Natural killer cell treated with Interleukin-12 subunit alpha and Interleukin-12 subunit beta and Interleukin-15 and Interleukin-18, amount 100 ng/mL, for 72 hours (primary cell): Measurements from ENCODE around the gene NISCH. TPM values are rescaled to one million over a fixed set of nuclear protein-coding genes. Genes with fewer than 3 reads are reported as not detected.

Experiments
- ATAC-seq, 2 donors: fragments of 150-1000 bp; cut with Tn5 transposase in 1 of 2; sonication (Bioruptor Pico), chemical (Tn5 transposase) in 1 of 2; 2 replicates each; pipeline ENCODE4 v1.10.0; 2021
- DNase-seq: peaks from one replicate; pipeline ENCODE4 v3.0.0; 2022; ENCODE audit warnings: low spot score
- H3K27ac Mint-ChIP-seq, 2 donors: 1 replicate in 1 of 2; 2 replicates in 1 of 2; pipeline ENCODE4 v1.8.0; 2022; ENCODE audit warnings: mixed read lengths in 2 of 2, mild to moderate bottlenecking in 1 of 2, moderate library complexity in 1 of 2
- H3K27me3 Mint-ChIP-seq, 2 donors: 1 replicate in 1 of 2; 2 replicates in 1 of 2; pipeline ENCODE4 v1.8.0; 2022; ENCODE audit warnings: mixed read lengths in 2 of 2
- H3K36me3 Mint-ChIP-seq: one replicate; pipeline ENCODE4 v1.8.0; 2022; ENCODE audit warnings: mixed read lengths
- H3K4me1 Mint-ChIP-seq, 2 donors: 1 replicate in 1 of 2; 2 replicates in 1 of 2; pipeline ENCODE4 v1.8.0; 2022; ENCODE audit warnings: low read depth in 2 of 2, mixed read lengths in 2 of 2, mild to moderate bottlenecking in 1 of 2
- H3K4me3 Mint-ChIP-seq: one replicate; pipeline ENCODE4 v1.8.0; 2022; ENCODE audit warnings: mixed read lengths
- H3K9me3 Mint-ChIP-seq: 2 replicates; pipeline ENCODE4 v1.8.0; 2022; ENCODE audit warnings: mixed read lengths
- total RNA-seq, 2 donors: library from RNA; stranded (reverse); gene quantifications; one replicate each; pipeline ENCODE4 v1.2.3, GENCODE V29; 2022

Gene NISCH
- total RNA-seq, 2 donors from 2014 or later, result 72.5 to 116 TPM

DNA sequence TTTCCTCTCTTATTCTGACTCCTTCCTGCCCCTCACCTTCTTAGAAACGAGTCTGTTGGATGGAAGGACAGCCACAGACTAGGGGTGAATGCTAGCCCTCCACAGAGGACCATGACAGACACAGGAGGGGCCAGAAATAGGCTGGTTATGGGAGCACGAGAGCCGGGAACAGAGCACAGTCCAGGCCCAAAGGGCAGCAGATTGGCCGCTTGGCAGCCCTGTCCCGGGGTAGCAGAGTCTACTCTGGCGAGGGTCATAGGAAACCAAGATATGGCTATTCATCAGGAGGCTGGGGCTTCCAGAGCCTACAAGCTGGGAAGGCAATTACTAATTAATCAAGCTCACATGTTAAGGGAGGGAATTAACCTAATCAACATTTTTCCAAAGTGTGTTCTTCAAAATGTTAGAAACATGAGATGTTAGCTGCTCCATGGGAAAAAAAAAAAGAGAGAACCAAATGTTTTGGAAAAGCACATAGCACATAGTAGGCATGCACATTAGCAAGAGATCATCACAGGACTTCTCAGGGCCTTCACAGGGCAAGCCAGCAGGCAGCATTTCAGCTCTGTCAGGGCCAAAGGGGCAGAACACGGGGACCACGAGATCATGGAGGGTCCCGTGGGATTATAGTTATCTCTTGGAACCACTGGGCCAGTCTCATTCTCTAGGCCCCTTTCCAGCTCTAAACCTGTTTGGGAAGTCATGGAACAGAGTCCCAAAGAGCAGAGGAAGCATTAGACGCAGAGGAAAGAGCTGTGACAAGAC is 23.8 kb upstream of the NISCH start:
- Mint-ChIP-seq H3K4me1 (no peaks in the 10 kb centered on the region), H3K4me3 (no peak overlapping the region), H3K27me3 (peaks cover 0 to 3% of the 10 kb centered on the region in 2 donors), H3K36me3 (no peaks in the 10 kb centered on the region), H3K9me3 (no peaks in the 10 kb centered on the region), H3K27ac (no peak overlapping the region)
- DNase-seq, result no peak
- no peak for ATAC-seq

DNA sequence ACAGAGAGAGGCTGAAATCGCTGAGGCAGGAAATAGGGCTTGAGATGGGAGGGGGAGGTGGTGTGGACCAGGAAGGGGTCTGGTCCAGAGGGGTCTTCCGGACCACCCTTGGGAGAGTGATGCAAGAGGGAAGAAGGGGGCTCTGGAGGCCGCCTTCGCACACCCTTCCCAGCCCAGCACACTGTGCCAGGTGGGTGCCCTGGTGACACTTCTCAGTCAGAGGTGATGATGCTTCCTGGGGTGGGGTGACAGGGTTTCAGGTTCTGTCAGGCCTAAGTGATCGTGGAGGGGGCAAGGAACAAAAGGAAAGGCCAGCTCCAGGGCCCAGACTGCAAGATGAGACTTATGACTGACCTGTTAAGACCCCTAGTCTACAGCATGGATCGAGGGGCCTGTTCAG is 23.2 kb upstream of the NISCH start:
- Mint-ChIP-seq H3K9me3 (no peaks in the 10 kb centered on the region), H3K36me3 (no peaks in the 10 kb centered on the region), H3K27me3 (peaks cover 0 to 3% of the 10 kb centered on the region in 2 donors), H3K4me1 (no peaks in the 10 kb centered on the region), H3K4me3 (no peak overlapping the region), H3K27ac (no peak overlapping the region)
- ATAC-seq (no peak), DNase-seq (peak; percentile 56)

DNA sequence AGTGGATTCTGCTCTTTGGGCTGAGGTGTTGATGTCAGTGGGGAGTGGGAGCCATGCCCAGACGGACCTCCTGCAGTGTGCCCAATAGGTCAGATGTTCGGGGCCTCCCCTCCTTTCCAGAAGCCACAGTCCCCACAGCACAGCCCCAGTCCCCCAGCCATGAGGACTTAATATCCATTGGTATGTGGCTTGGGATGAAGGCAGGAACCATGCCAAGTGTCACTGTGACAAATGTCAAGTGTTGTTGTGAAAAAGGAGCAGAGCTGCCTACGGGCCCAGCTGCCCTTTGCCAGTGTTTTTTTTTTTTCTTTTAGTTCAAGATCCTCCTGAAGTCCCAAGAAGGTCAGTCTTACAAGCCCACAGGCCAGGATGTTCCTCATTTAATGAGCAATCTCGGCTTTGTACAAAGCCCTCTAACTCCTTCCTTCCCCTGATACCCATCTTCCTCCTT is 22.7 kb upstream of the NISCH start:
- ATAC-seq (no peak), DNase-seq (peak; percentile 13)
- H3K4me3 Mint-ChIP-seq, result no peak overlapping the region
- H3K4me1 Mint-ChIP-seq, result no peaks in the 10 kb centered on the region
- H3K36me3 Mint-ChIP-seq, result no peaks in the 10 kb centered on the region
- no peak overlapping the region for H3K27ac Mint-ChIP-seq
- H3K9me3 Mint-ChIP-seq, result no peaks in the 10 kb centered on the region
- peaks cover 0 to 3% of the 10 kb centered on the region in 2 donors for H3K27me3 Mint-ChIP-seq

DNA sequence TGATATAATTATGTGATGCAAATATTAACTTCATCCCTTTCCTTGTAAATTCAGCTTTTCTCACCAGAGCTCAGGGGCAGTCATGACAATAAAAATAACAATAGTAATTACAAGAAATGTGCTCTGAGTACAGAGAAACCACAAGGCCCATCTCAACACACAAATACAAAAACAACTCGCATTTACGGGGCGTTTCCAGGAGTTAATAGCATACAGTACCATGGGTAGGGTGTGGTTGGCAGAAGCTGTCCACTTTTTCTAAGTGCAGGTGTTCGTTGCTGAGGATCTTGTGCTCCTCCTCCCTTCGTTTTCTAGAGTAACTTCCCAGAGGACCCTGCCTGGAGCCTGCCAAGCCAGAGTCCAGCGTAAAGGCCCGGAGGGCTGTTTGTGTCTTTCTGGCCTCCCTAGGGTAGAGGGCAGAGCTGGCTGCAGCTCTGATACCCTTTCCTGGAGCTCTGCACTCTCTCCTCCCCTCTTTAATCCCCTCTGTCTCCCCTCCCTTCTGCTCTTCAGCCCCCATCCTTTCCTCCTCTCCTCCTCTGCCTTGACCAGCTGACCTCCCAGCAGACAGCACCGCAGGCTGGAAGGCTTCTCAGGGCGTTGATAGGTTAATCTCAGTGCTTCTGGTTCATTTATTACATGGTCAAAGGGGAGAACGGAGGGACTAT is 21.9 kb upstream of the NISCH start:
- ATAC-seq, result no peak

DNA sequence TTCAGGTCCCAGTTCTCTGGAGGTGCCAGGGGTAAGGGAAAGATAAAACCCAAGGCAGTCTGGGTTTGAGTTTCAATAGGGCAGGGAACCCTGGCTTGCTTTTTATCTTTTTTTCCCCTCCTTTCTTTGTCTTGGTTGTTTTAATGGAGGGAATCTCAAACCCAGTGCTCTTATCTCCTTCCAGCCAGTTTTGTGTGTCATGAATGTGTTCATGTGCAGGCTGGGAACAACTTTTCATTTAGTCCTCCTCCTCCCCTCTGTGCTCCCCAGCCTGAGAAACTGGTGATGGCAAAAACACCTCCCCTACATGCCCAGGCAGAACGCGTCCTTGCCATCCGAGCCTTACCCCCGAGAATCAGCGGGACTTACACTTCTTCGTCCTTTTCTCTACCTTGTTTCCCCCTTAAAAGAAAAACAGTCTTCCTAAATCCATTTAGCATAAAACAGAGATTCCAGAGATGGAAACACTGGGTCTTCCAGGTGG is 21.4 kb upstream of the NISCH start:
- H3K4me1 Mint-ChIP-seq, result no peaks in the 10 kb centered on the region
- no peaks in the 10 kb centered on the region for H3K27me3 Mint-ChIP-seq
- no peak overlapping the region for H3K4me3 Mint-ChIP-seq
- DNase-seq (no peak), ATAC-seq (no peak)
- peak overlapping the region in 1 of 2 donors; percentile 1 for H3K27ac Mint-ChIP-seq
- no peaks in the 10 kb centered on the region for H3K9me3 Mint-ChIP-seq
- H3K36me3 Mint-ChIP-seq, result no peaks in the 10 kb centered on the region

More for the DNA sequence above, 21.9 kb upstream of the NISCH start:
- Mint-ChIP-seq H3K4me1 (no peaks in the 10 kb centered on the region), H3K36me3 (no peaks in the 10 kb centered on the region), H3K9me3 (no peaks in the 10 kb centered on the region), H3K27ac (peak overlapping the region in 1 of 2 donors; percentile 1), H3K4me3 (no peak overlapping the region), H3K27me3 (no peaks in the 10 kb centered on the region)
- DNase-seq, result peak; percentile 20

DNA sequence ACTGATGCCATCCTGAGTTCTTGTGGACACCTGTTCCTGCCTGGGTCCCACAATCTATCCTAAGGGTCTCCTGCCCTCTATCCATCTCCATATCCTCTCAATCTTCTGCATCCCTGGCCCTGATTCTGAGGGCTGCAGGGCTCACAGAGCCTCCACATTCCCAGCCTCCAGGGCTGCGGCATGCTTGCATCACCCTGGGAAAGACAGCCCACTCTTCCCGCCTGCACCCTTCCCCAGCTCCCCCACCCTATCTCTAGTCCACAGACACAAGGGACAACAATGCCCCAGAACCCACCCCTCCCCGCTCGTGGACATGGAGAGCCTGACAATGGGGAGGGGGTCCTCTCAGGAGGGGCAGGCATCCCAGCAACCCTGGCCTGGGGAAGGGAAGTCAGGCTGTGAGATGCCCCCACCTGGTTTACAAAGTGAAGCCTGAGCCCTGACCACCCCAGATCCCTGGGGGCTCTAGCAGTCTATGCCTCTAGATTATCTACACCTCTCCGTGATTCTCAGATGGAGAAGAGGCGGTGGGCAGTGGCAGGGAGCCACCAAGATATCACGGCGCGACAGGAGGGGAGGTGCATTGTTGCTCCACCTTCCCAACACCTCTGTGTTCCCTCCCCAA is 20.8 kb upstream of the NISCH start:
- Mint-ChIP-seq H3K27me3 (no peaks in the 10 kb centered on the region), H3K36me3 (no peaks in the 10 kb centered on the region), H3K27ac (no peak overlapping the region), H3K9me3 (no peaks in the 10 kb centered on the region), H3K4me1 (no peaks in the 10 kb centered on the region), H3K4me3 (no peak overlapping the region)
- ATAC-seq (no peak), DNase-seq (peak; percentile 31)

DNA sequence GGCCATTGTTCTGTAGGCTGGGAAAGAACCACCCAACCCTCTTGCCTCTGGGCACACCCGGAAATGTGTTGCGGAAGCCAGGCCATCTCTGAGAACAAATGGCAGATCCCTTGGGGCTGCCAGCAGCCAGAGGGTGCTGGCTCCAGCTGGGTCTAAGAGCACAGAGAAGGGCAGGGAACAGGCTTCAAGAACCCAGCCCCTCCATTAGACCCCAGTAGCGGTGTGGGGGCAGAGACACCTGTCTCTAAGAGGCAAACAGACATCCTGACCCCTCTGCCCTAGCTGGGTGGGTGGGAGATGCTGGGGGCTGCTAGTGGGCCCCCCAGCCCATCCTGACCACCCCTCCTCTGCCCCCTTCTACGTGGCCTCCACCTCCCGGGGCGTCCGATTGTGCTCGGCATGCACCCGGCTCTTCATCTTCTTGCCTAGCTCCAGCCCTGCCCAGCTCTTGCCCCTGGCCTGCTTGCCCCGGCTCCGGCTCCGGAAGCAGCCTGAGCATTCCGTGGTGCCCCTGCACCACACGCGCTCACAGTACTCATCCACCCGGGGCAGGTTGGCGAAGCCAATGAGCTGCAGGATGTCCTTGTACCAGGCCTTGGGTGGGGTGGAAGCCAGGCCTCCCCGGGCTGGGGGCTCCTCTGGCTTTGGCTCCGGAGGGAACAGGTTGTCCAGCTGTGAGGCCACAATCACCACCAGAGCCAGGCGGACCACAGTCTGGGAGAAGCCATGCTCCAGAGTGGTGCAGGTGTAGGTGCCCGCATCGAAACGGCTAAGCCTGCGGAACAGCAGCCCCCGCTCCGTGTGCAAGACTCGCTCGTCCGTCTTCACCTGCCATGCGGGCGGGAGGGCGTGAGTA is 19.9 kb upstream of the NISCH start:
- Mint-ChIP-seq H3K4me1 (no peaks in the 10 kb centered on the region), H3K4me3 (no peak overlapping the region), H3K9me3 (no peaks in the 10 kb centered on the region), H3K36me3 (no peaks in the 10 kb centered on the region), H3K27me3 (no peaks in the 10 kb centered on the region), H3K27ac (no peak overlapping the region)
- peak; percentile 51 for DNase-seq
- peak in 1 of 2 donors; percentile 2 for ATAC-seq

DNA sequence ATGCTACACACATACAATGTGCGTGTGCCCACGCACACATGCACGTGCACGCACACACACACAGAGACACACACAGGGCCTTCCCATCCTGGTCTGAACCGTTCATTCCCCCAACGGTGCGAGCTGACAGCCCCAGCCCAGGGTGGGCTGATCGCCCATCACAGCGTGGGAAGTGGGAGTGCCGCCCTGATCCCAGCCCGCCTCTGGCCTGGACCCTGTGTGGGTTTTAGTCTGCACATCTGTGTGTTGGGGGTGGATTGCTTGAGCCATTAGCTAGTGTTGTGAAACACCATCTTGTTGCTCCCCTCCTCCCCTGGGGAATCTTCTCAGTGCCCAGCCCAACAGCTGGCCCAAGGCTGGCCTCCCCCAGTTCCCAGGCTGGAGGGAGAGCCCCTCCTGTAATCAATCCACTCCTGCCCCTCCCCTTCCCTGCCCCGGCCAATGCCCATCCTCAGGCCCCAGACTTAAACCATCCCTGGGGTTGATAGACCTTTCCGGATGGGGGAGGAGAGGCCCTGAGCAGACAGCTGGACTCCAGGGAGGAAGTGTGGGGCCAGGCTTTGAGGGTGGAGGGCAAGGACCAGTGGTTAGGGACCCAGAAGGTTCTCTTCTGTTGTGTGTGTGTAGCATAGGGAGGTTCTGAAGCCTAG is 18.8 kb upstream of the NISCH start:
- DNase-seq (no peak), ATAC-seq (no peak)
- H3K4me1 Mint-ChIP-seq, result no peaks in the 10 kb centered on the region
- H3K4me3 Mint-ChIP-seq, result no peak overlapping the region
- H3K36me3 Mint-ChIP-seq, result no peaks in the 10 kb centered on the region
- no peak overlapping the region for H3K27ac Mint-ChIP-seq
- H3K9me3 Mint-ChIP-seq, result no peaks in the 10 kb centered on the region
- no peaks in the 10 kb centered on the region for H3K27me3 Mint-ChIP-seq

DNA sequence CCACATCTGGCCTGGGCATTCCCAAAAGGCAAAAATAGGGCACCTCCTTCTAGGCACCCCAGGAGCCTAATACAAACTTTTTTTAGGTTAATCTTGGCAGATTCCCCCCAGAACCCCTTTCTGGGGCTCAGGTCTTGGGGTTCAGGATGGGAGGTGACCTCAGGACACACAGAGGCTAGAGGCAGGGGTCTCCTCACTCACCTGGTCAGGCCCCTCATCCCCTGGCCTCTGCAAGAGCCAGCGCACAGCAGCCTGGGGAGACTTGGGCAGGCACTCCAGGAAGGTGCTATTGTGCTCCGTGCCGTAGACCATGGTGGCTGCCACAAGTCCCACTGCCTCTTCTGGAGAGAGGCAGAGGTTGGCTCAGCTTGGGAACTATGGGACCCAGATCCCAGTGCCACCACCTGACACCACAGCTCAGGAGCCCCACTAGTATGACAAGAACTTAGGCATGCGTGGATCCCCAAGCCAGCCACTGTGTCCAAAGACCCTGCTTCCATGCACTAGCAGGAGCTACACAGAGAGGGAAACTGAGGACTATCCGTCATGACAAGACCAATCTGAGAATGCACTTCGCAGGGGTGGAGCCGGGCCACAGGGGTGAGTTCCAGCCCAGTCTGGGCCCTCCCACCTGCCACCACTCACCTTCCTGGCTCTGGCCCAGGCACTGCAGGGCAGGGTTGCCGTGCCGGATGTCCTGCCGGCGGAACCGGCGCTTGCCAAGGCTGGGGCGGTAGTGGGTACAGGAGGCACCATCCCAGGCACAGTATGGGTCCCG is 17.9 kb upstream of the NISCH start:
- H3K27me3 Mint-ChIP-seq, result no peaks in the 10 kb centered on the region
- H3K9me3 Mint-ChIP-seq, result no peaks in the 10 kb centered on the region
- H3K36me3 Mint-ChIP-seq, result no peaks in the 10 kb centered on the region
- H3K4me3 Mint-ChIP-seq, result no peak overlapping the region
- no peaks in the 10 kb centered on the region for H3K4me1 Mint-ChIP-seq
- ATAC-seq, result no peak
- peak; percentile 41 for DNase-seq
- H3K27ac Mint-ChIP-seq, result no peak overlapping the region

DNA sequence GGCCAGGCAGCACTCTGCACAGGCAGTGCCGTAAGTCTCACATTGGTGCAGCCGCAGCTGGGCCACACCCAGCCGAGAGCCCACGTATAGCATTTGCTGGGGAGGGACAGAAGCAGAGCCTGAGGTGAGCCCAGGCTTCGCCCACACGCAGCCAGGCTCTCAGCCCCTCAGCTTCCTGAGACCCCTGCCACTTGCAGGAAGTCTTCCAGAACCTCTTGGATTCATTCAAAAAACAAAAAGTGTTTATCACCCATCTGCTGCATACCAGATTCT is 17.4 kb upstream of the NISCH start:
- Mint-ChIP-seq H3K27me3 (no peaks in the 10 kb centered on the region), H3K4me3 (no peak overlapping the region), H3K27ac (no peak overlapping the region), H3K36me3 (no peaks in the 10 kb centered on the region), H3K9me3 (no peaks in the 10 kb centered on the region), H3K4me1 (no peaks in the 10 kb centered on the region)
- DNase-seq, result peak; percentile 40
- no peak for ATAC-seq

DNA sequence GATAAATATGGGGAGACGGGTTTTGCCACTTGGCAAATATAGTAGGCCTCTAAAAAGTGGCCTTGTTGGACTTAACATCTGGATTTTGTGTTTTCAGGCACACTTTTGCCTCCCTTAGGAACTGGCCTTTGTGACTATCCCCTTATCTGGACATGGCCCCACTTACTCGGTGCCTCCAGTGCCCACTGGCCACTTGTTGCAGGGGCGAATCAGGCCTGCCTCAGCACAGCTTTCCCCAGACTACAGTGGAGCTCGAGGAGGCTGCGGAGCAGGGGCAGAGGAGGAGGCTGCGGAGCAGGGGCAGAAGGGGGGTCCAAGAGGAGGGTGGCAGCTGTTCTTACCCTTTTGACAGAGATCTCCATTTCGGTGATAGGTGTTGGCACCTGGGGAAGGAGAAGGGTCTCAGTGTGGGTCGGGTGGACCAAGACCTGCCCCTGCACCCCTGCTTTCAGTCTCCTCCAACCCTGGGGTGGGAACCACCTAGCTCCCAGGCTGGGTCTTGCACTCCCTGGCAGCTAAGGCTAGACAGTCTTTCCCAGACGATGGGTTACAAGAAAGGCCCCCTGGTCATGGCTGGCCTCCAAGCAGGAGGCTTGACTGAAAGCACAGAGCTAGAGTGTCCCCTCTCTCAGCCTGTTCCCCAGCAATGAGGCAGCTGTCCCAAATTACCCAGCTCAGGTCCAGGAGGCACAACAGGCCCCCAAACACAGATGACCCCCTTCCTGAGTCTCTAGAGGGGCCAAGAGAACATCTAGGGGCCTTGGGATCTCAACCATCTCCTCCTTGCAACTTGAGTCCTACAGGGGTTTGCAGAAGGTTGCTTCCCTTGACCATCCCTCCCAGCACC is 16.6 kb upstream of the NISCH start:
- no peak for ATAC-seq
- Mint-ChIP-seq H3K9me3 (no peaks in the 10 kb centered on the region), H3K4me1 (no peaks in the 10 kb centered on the region), H3K27ac (no peak overlapping the region), H3K36me3 (no peaks in the 10 kb centered on the region), H3K4me3 (no peak overlapping the region), H3K27me3 (no peaks in the 10 kb centered on the region)
- DNase-seq, result peak; percentile 44
